OCI-LY3 (cell line): ENCODE measurements around the gene CD3E.

Source experiments
- H2AFZ ChIP-seq: fragments of 200-600, 300-600 bp; shearing (Covaris generic); 2 replicates; pipeline ENCODE4 v1.6.0; 2014; ENCODE audit warnings: antibody characterized with exemption, low read depth, low read length
- H3K27ac ChIP-seq: fragments of 200-600, 300-600 bp; sonication (generic); 2 replicates; pipeline ENCODE4 v1.5.1; 2014; ENCODE audit warnings: mild to moderate bottlenecking, low read length, moderate library complexity, mixed read lengths
- H3K27me3 ChIP-seq: fragments of 200-600, 300-600 bp; sonication (generic); 2 replicates; pipeline ENCODE4 v1.6.1; 2014; ENCODE audit warnings: low read depth, low read length, mixed read lengths
- H3K36me3 ChIP-seq: fragments of 200-600, 300-600 bp; sonication (generic); replicated peaks from 2 replicates; pipeline ENCODE3; 2014; ENCODE audit warnings: low read depth, low read length, mixed read lengths
- H3K4me1 ChIP-seq: fragments of 300-600, 200-600 bp; sonication (generic); 2 replicates; pipeline ENCODE4 v1.6.1; 2014; ENCODE audit warnings: low read length, mixed read lengths
- H3K4me2 ChIP-seq: fragments of 200-600, 300-600 bp; sonication (generic); 2 replicates; pipeline ENCODE4 v1.6.1; 2014; ENCODE audit warnings: low read length, mixed read lengths
- H3K4me3 ChIP-seq: fragments of 300-600, 200-600 bp; sonication (generic); 2 replicates; pipeline ENCODE4 v1.5.1; 2014; ENCODE audit warnings: antibody characterized with exemption, mild to moderate bottlenecking, low read length, moderate library complexity
- H3K79me2 ChIP-seq: fragments of 300-600, 200-600 bp; shearing (Covaris generic); 2 replicates; pipeline ENCODE4 v1.6.1; 2014; ENCODE audit warnings: mild to moderate bottlenecking, low read length, mixed read lengths
- H3K9ac ChIP-seq: fragments of 300-600, 200-600 bp; shearing (Covaris generic); 2 replicates; pipeline ENCODE4 v1.6.0; 2014; ENCODE audit warnings: mild to moderate bottlenecking, low read length, moderate library complexity
- H3K9me3 ChIP-seq: fragments of 200-600, 300-600 bp; shearing (Covaris generic); 2 replicates; pipeline ENCODE4 v1.6.1; 2014; ENCODE audit warnings: low read length, mixed read lengths; ENCODE audit not compliant: insufficient read depth
- H4K20me1 ChIP-seq: fragments of 200-600, 300-600 bp; sonication (generic); 2 replicates; pipeline ENCODE4 v1.6.1; 2016; ENCODE audit warnings: low read length, mixed read lengths; ENCODE audit not compliant: insufficient read depth
- EZH2phosphoT487 ChIP-seq: fragments of 200-600 bp; shearing (Covaris generic); IDR thresholded peaks from 2 replicates; pipeline ENCODE4 v1.6.1; 2018; ENCODE audit warnings: antibody characterized with exemption, mixed run types, low read depth
- TF ChIP-seq, protein P1 (sequence below): fragments of 200-600, 300-600 bp; sonication (generic); IDR thresholded peaks from 2 replicates; pipeline ENCODE4 v1.5.1; 2014; ENCODE audit warnings: antibody characterized with exemption, low read length, low read depth

Gene CD3E

GRCh38 chr11:118358071-118358470, 53.5 kb downstream of the CD3E start:
- Histone ChIP-seq H3K4me1 (peaks cover 16% of the 10 kb centered on the region), H3K79me2 (peaks cover 36% of the 10 kb centered on the region), H3K27ac (no peak overlapping the region), H3K27me3 (no peaks in the 10 kb centered on the region), H3K36me3 (no peaks in the 10 kb centered on the region), H3K4me3 (no peak overlapping the region), H3K4me2 (no peak overlapping the region), H3K9ac (no peak overlapping the region), H2AFZ (0 out of 2 replicates have a peak overlapping the region, but pooled peaks have one; percentile 36), H3K9me3 (no peaks in the 10 kb centered on the region), H4K20me1 (no peaks in the 10 kb centered on the region)
- no peak for TF ChIP-seq EZH2phosphoT487
- TF ChIP-seq, protein P1, sequence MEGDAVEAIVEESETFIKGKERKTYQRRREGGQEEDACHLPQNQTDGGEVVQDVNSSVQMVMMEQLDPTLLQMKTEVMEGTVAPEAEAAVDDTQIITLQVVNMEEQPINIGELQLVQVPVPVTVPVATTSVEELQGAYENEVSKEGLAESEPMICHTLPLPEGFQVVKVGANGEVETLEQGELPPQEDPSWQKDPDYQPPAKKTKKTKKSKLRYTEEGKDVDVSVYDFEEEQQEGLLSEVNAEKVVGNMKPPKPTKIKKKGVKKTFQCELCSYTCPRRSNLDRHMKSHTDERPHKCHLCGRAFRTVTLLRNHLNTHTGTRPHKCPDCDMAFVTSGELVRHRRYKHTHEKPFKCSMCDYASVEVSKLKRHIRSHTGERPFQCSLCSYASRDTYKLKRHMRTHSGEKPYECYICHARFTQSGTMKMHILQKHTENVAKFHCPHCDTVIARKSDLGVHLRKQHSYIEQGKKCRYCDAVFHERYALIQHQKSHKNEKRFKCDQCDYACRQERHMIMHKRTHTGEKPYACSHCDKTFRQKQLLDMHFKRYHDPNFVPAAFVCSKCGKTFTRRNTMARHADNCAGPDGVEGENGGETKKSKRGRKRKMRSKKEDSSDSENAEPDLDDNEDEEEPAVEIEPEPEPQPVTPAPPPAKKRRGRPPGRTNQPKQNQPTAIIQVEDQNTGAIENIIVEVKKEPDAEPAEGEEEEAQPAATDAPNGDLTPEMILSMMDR, result no peak

GRCh38 chr11:118359295-118359958, 54.9 kb downstream of the CD3E start, which contains the start of gene UBE4A:
UBE4A (plus strand) TSS chr11:118359600; CDS start chr11:118365081, 5,481 bp downstream.
- Histone ChIP-seq H3K36me3 (no peaks in the 10 kb centered on the region), H3K27ac (peak within 1 kb of the TSS; percentile 32), H3K4me1 (peaks cover 16% of the 10 kb centered on the region), H2AFZ (peak within 1 kb of the TSS; percentile 81), H4K20me1 (no peaks in the 10 kb centered on the region), H3K9ac (peak within 1 kb of the TSS; percentile 87), H3K27me3 (no peaks in the 10 kb centered on the region), H3K9me3 (no peaks in the 10 kb centered on the region), H3K79me2 (peaks cover 47% of the 10 kb centered on the region), H3K4me3 (peak within 1 kb of the TSS; percentile 90), H3K4me2 (peak within 1 kb of the TSS; percentile 93)
- no peak for TF ChIP-seq EZH2phosphoT487
- TF ChIP-seq, protein P1, result no peak

DNA sequence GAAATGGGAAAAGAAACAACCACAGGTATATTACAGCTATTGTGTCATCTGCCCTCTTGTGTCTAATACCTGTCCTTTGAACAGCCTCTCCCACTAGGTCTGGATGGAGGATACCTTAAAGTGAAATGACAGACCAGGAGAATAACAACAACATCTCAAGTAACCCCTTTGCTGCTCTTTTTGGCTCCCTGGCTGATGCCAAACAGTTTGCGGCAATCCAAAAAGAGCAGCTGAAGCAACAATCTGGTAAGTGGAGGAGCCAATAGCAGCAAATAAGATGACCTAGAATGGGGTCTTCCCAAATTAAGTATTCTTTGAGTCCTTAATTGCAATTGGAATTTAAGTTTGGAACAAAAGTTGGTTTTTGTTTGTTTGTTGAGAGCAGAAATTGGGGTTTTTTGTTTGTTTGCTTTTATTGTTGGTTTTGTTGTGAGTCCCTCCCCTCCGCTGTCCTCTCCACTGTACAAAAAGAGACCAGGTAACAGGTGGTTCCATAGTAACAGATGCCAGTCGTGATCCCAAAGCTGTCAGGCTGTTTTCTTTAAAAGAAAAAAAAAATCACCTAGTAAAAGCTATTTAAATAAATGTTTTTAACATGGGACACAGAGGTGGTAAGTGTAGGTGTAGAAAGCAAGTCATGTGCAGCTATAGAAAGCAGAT, 60.6 kb downstream of the CD3E start:
- peaks cover 40% of the 10 kb centered on the region for H3K79me2 ChIP-seq
- no peak overlapping the region for H3K9ac ChIP-seq
- H3K4me3 ChIP-seq, result no peak overlapping the region
- H2AFZ ChIP-seq, result no peak overlapping the region
- H3K4me1 ChIP-seq, result peaks cover 8% of the 10 kb centered on the region; the same call in 1 of the 2 replicates
- no peaks in the 10 kb centered on the region for H3K27me3 ChIP-seq
- no peaks in the 10 kb centered on the region for H3K9me3 ChIP-seq
- H3K36me3 ChIP-seq, result peaks cover 21% of the 10 kb centered on the region
- H3K27ac ChIP-seq, result no peak overlapping the region
- no peaks in the 10 kb centered on the region for H4K20me1 ChIP-seq
- TF ChIP-seq, protein P1, result no peak
- TF ChIP-seq EZH2phosphoT487, result no peak
- H3K4me2 ChIP-seq, result no peak overlapping the region
